ENCODE measurements around the gene NAMPT.
A peak's percentile ranks its signal among the peaks of the same experiment; 100 is the strongest.
"Not testable (repeated sequence)": the region's sequence is repeated elsewhere in the genome, so short reads cannot be mapped to it uniquely, and the experiment has no call there.

The NAMPT gene

DNA sequence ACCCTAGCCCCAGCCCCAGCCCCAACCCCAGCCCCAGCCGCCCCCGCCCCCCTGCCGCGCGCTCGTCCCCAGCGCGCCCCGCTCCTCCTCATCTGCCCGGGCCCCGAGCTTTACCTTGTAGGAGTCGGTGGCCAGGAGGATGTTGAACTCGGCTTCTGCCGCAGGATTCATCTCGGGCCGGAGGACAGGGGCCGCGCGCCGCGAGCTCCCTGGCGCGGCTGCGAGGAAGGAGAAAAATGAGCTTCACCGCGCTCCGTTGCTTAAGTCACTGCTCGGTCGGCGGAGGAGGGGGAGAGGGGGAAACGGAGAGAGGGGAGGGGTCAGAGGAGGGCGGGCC, at the start of gene NAMPT:
Gene NAMPT, minus strand, starts transcription at position 270 of the 337 bp plus-strand sequence. Its CDS starts 99 bp downstream, at position 171.
- DNase-seq (ENCODE audit: low spot score): no peak

DNA sequence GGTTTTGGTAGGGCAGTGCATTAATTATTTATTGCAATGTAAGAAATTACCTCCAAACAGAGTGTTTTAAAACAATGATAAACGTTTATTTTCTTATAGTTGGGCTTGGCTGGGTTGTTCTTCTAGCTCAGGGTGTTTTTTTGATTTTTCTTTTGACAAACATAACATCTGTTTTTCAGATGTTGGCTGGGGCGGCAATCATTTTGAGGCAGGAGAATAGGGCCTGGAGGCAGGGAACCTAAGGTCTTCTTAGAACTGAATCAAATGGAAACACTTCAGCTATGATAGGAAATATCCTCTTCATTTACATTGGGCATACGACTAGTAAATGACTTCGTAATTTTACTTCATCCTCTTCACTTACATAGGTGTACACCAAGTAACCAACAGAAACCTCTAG, 47.4 kb upstream of the NAMPT start:
- DNase-seq (ENCODE audit: low spot score): no peak

DNA sequence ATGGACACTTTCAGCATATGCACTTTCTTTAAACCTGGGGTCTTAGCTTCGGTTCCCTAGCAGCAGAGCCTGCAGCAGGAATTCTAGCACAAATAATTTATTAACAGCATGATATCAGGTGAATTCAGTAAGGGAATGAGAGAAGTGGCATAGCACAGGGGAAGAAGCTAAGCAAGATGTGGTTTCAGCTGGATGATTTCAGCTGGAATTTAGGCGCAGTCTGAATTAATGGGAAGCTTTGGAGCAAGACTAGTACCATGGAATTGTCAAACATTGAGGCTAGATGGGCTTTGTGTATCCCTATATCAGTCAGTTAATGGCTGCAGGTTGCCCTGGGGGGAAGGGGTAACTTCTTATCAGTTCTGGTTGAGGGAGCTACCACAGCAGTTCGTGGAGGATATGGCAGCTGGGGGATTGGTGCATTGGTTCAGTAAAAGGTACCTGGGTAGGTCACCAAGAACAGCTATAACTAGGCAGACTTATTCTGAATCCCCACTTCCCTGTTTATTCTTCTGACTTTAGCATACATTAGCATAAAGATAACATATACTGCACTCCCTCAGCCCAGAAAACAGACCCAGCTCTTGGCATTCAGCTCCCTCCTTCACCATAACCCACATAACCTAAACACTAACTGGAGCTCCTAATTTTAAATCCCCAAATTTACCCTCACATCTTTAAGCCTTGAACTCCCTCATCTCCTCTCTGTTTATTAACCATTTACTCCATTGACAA, 46.8 kb upstream of the NAMPT start:
- no peak for DNase-seq (ENCODE audit: low spot score)

DNA sequence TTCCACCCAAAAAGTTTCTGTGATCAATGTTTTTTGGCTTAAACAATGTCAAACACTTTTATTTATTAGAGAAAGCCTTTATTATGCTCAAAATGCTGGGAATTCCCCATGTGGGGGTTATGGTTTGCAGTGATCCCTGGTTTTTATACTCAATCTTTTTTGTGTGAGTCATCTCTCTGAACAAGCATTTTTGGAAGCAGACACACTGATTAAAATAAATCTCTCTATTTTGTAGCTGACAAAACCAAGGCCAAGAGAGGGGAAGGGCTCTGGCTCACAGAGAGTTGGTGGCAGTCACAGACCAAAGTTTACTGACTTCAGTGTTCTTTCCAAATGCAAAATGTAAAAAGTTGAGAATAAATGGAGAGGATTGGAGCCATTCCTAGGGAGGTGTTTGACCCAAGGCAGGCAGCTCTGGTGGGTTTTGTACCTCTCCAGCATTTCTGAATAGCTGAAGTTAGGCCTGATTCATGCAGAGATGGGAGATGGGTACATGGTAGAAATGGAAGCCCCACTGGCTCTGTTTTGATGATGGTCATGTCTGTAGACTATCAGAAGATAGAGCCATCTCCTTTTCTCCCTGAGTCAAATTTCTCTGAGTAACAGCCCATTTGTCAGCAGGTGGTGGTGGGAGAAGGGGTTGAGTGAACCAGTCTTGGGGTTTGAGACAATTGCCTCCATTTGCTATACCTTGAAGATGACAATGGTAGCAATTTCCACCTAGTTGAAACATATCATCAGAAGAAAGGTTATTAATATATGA, 45.4 kb upstream of the NAMPT start:
- peak; percentile 45 for DNase-seq (ENCODE audit: low spot score)

DNA sequence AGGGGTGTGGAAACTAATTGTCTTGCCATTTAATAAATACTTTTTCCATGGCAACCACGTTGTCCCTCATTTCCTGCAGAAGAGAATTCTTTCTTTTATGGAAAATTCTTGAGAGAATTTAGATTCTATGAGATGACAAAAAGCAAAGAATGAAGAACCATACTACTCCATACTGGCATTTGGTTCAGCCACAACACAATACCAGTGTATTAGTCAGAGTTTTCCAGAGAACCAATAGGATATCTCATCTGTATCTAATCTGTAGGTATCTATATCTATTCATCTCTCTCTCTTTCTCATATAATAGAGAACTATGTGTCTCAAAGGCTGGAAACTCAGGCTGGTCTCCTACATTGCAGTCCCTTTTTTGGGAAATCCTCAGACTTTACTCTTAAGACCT, 44.6 kb upstream of the NAMPT start:
- DNase-seq (ENCODE audit: low spot score): no peak

DNA sequence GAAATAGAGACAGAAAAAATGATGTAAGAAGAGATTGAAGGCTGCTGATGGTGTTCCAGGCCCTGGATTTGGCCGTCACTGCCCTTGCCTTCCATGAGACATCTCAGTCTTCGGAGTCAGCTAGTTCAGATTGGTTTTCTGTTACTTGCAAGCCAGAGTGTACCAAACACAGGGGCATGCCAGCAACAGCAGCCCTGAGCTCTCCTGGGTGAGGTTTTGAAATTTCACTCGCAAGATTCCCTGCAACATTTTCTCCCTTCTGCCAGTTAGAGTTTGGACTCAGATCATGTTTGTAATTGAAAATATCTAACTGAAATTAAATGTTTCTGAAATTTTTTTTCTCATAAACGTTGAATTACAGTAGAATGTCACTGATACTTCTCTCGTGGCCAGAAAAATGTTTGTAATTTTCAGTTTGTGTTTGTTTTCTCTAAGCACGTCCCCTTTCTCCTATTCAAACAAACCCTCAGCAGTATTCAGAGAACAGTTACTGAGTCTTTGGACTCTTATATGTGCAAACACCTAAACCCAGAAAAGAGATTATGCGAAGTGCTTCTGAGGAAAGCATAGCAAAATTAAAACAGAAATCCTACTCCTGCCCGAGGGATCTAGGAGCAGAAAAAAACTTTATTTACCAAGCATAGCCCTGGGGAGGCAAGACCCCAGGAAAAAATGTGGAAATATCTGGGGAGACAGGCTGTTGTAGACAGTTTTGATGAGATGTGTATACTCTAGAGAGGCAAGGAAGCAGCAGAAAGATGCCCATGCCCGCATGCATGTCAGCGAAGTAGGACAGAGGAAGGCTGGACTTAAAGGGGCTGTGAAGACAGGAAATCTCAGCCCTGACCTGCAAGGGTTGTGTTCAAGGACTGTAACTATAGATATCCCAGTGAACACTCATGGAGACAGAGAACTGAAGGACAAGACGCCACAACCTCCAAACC, 43.0 kb upstream of the NAMPT start:
- DNase-seq (ENCODE audit: low spot score): no peak

DNA sequence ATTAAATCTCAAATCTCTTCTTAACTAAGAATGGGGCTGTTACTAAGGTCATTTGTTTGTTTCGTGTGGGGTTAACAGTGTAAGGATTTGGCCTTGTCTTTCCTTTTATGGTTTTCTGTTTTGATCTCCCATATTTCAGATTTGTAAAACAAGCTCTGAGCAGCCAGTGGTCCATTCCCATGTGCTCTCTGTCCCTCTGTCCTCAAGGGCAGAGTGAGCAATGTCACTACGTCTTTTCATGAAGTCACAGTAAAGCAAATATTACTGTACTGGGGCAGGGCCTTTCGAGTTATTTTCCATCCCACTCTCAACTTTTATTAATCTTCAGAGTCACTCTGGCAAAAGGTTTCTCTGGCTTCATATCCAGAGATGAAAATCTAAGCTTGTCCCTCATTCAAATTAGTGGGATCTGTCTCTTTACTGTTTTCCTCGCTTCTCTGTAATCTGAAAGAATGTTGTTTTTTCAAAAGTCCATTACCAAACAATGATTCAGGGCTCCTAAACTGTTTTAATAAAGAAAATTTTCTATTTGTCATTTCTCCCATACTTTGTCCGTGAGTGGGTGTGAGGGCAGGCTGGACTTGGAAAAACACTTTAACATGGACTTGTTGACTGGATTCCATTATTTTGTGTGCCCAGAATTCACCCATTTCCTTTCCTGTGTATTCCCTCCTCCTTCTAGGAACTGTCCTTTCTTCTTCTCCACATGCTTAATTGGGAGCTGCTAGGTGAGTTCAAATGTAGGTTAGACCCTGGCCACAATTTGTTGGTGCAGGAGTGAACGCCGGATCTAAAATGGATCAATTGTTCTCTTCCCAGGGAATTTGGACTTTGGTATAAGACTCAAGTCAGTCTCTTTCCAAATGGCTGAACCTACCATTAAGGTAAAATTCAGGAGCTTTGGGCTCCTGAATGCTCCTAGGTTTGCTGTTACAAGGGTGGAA, 42.1 kb upstream of the NAMPT start:
- DNase-seq (ENCODE audit: low spot score): no peak

DNA sequence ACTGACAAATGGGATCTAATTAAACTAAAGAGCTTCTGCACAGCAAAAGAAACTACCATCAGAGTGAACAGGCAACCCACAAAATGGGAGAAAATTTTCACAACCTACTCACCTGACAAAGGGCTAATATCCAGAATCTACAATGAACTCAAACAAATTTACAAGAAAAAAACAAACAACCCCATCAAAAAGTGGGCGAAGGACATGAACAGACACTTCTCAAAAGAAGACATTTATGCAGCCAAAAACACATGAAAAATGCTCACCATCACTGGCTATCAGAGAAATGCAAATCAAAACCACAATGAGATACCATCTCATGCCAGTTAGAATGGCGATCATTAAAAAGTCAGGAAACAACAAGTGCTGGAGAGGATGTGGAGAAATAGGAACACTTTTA, 39.7 kb upstream of the NAMPT start:
- DNase-seq (ENCODE audit: low spot score): not testable (repeated sequence)

DNA sequence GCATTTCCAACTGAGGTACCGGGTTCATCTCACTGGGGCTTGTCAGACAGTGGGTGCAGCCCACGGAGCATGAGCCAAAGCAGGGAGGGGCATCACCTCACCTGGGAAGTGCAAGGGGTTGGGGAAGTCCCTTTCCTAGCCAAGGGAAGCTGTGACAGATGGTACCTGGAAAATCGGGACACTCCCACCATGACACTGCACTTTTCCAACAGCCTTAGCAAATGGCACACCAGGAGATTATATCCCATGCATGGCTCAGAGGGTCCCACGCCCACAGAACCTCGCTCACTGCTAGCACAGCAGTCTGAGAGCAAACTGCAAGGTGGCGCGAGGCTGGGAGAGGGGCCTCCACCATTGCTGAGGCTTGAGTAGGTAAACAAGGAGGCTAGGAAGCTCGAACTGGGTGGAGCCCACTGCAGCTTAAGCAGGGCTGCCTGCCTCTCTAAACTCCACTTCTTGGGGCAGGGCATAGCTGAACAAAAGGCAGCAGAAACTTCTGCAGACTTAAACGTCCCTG, 35.5 kb upstream of the NAMPT start:
- DNase-seq (ENCODE audit: low spot score): not testable (repeated sequence)

DNA sequence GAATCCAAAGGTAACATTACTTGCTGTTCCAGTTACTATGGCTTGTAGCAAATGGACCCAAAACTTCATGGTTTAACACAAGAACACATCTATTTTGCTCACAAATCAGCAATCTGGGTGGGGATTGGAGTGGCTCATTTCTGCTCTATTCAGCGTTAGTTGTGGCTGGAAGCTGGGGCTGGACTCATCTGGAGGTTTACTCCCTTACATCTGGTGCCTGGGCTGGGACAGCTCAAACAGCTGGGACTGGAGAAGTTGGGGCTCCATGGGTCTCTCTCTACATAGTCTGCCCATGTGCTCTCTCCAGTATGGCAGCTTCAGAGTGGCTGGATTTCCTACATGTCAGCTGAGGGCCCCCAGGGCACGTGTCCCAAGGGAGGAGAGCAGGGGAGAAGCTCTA, 33.7 kb upstream of the NAMPT start:
- DNase-seq (ENCODE audit: low spot score): no peak

DNA sequence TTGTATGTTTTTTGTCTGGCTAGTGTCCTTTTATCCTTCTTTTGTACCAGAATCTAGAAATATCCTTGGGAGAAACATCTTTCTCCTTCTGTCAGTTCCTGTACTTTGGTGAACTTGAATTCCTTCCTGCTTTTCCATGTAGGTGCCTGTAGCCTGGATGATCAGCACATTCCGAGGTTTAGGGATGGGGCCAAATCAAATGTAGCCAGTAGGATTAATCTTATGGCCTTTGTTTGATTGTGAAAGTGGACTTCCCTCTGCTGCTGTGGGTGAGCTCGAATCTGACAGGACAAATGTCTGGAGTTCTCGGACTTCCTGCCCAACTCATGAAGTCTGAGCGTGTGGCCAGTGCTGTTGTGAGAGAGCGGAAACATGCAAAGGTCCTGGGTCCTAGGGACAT, 33.2 kb upstream of the NAMPT start:
- DNase-seq (ENCODE audit: low spot score): no peak

DNA sequence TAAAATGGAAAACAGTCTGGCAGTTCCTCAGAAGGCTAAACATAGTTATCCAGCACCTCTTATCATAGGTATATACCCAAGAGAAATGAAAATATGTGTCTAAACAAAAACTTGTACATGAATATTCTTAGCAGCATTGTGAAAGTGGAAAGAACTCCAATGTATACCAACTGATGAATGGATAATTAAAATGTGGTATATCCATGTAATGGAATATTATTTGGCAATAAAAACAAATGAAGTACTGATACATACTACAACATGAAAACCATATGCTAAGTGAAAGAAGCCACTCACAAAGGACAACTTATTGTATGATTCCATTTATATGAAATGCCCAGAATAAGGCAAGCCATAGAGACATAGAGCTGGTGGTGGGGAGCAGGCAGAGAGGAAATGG, 32.2 kb upstream of the NAMPT start:
- DNase-seq (ENCODE audit: low spot score): no peak

DNA sequence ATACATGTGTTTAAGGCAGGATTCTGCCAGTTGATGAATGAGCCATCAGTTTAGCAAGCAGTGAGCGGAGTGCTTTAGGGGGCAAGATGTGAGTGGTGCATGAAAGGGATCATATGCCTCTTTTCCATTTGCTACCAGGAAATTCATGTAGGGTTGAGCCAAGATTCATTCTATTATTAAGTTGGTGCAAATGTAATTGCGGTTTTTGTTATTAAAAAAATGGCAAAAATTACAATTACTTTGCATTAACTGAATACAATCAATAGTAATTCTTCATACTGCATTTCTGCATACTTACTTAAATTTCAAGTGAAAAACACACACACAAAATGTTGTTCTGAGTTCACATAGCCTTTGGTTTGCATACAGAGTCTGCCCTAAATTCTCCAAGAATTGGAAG, 30.1 kb upstream of the NAMPT start:
- DNase-seq (ENCODE audit: low spot score): no peak

DNA sequence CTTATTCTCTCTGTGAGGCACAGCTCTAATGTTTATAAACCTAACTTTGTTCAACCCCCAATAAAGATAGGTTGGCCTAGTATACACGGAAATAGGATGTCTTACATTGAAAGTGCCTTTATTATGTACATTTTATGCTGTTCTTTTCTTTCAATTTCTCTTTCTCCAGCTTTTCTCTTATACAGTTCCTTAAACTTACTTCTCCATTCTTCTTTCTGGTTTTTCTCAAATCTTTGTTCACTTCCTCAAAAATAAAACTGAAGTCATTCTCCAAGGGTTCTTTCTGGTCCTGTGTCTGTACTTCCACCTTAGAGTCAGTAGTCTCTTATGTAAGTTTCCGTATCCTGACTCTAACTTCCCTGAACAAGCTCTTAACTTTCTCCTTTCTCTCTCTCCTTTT, 29.2 kb upstream of the NAMPT start:
- DNase-seq (ENCODE audit: low spot score): no peak

DNA sequence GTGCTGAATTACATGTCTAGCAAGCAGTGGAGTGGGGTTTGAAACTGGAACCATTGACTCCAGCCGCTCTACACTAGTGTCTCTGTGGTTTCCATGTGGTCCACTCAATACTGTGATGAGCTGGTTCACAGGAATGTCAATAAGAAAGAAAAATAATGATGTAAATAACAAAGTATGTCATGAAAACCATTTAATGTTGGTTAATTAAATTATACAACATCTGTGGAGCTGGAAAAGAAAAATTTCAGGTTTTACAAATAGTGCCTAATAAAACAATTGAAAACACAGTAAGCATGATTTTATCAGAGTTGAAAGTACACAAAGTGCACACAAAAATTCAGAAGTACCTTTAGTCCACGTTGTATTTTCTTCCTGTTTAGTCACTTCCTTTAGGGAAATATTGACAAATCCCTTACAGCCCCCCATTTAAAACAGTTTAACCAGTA, 28.7 kb upstream of the NAMPT start:
- no peak for DNase-seq (ENCODE audit: low spot score)

DNA sequence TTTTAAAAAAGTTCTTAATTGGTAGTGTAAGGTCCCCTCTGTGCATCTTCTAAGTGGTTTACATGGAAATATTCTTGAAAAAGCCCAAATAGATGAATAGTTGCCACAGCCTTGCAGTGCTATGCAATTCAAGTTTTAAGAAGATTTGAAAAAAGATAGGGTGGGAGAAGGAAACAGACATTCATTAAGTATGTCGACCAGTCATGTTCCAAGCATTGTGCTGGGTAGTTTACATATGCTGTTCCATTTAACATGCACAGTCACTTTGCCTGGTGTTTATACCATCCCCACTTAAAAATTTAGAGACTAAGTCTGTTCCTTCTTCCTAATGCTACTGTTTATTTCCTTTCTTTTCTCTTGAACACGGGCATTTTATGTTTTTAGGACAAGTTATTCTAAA, 28.1 kb upstream of the NAMPT start:
- no peak for DNase-seq (ENCODE audit: low spot score)

DNA sequence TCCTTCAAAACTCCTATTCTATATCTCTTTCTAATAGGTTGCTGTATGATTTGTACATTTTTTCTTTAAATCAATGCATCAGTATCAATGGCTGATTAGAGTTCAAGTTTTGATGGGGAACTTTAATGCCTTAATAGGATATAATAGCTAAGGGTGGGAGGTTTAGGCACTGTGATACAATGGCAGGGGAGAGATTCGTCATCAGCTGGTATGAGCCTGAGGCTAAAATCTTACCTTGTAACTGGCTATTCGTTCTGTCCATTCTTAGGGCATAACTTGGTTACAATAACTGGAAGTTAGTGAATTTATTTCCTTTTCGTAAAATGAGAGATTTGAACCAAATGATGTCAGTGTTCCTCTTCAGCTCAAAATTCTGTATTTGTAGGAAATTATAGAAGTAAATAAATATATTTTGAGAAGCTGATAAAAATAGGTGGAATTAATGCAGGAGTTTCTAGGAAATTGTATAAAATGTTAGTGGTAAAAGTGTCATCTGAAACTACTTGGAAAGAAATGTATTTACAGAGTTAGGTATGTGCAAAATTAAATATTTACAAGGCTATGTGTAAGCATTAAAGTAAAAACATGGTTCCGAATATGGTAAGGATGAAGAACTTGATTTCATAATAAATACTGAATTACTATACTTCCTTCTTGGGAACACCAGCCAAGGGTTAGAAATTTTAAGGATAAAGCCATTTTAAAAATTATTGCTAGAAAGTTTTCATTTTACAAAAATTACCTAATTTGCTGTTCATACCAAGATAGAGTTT, 27.5 kb upstream of the NAMPT start:
- no peak for DNase-seq (ENCODE audit: low spot score)

DNA sequence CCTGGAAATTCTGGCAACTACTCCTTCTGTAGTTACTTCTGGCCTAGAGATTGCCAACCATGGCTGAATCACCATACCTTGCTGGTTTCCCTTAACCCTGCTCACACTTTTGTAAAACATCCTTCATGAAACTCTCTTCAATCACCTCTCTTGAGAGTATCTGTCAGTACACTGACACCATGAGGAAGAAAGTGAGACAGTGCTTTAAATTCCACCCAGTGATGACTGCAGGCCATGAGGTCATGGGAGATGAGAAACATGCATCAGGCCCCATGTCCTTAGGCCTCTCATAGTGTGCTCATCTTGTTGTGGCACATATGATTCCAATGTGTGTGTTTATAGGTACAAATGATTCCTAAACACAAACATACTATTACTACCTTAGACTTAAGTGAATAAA, 24.6 kb upstream of the NAMPT start:
- DNase-seq (ENCODE audit: low spot score): no peak

DNA sequence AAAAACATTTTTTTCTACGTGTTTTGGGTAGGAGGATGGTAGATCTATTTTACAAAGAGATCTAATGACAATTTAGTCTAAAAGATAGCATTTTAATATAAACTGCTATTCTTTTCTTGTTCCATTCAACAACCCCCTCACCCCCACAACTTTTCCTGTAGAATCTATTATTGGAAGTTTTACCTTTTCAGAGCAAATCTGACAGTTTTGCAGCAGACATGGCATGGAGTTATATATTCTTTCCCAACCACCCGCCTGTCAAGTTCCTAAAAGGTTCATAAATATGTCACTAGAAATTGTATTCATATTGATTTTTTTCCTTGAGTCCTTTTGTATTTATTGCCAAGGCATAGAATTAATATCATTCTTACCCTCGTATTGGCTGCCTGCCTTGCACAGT, 21.5 kb upstream of the NAMPT start:
- DNase-seq (ENCODE audit: low spot score): no peak

DNA sequence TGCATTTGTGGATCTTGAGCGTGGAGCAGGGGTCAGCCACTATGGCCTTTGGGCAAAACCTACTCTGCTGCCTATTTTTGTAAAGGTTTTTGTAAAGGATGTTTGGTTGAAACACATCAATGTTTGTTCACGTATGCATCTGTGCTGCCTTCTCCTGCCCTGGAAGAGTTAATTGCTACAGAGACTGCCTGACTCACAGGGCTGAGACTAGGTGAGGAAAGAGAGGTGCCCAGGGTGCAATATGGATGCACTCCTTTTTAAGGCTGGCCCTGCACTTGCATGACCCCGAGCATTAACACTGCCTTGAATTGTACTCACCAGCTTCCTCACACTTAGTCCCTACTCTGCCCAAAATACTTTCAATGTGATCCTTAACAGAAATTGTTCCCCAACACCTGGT, 20.9 kb upstream of the NAMPT start:
- no peak for DNase-seq (ENCODE audit: low spot score)

DNA sequence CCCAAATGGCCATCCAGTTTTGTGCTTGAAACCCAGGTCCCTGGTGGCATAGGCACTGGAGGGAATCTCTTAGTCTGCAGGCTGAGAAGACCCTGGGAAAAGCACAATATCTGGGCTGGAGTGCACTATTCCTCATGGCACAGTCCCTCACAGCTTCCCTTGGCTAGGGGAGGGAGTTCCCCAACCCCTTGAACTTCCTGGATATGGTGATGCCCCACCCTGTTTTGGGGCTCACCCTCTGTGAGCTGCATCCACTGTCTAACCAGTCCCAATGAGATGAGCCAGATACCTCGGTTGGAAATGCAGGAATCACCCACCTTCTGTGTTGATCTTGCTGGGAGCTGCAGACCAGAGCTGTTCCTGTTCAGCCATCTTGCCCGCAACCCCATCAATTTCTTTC, 19.8 kb upstream of the NAMPT start:
- no peak for DNase-seq (ENCODE audit: low spot score)

Measured in COLO829 (cell line).